GM20431 (cell line): ENCODE results near the gene CLSTN2.

Source experiments
- in situ Hi-C: fragments of 300-500 bp; cut with MseI, MboI; formaldehyde crosslinking; loops from one replicate; pipeline ENCODE4 v1.15.0; 2020; ENCODE audit warnings: low sequenced_read_pairs; ENCODE audit not compliant: unreplicated experiment

Gene CLSTN2

GRCh38 chr3:139994891-139995290 lies 59.9 kb downstream of the CLSTN2 start:
- in situ Hi-C loops, result no loop called here

GRCh38 chr3:140004271-140004670 lies 69.3 kb downstream of the CLSTN2 start:
- in situ Hi-C loops, result no loop called here

- in situ Hi-C loops, result no loop called here
Measured at GRCh38 chr3:140006331-140006730, 71.3 kb downstream of the CLSTN2 start.

- in situ Hi-C loops, result no loop called here
Measured at GRCh38 chr3:140007081-140007480, 72.1 kb downstream of the CLSTN2 start.

- in situ Hi-C loops, result no loop called here
Measured at GRCh38 chr3:140007911-140008869, 73.2 kb downstream of the CLSTN2 start.

- in situ Hi-C loops, result no loop called here
Measured at GRCh38 chr3:140010391-140010790, 75.4 kb downstream of the CLSTN2 start.

- in situ Hi-C loops, result no loop called here
Measured at GRCh38 chr3:140011086-140011485, 76.1 kb downstream of the CLSTN2 start.

GRCh38 chr3:140011611-140012277 lies 76.8 kb downstream of the CLSTN2 start:
- in situ Hi-C loops, result no loop called here

GRCh38 chr3:140013220-140013619 lies 78.2 kb downstream of the CLSTN2 start:
- in situ Hi-C loops, result no loop called here

- in situ Hi-C loops, result no loop called here
Measured at GRCh38 chr3:140014831-140015495, 80.0 kb downstream of the CLSTN2 start.

GRCh38 chr3:140015741-140016140 lies 80.8 kb downstream of the CLSTN2 start:
- in situ Hi-C loops, result no loop called here

GRCh38 chr3:140018556-140018955 lies 83.6 kb downstream of the CLSTN2 start:
- in situ Hi-C loops, result no loop called here

GRCh38 chr3:140019946-140020345 lies 85.0 kb downstream of the CLSTN2 start:
- in situ Hi-C loops, result no loop called here

GRCh38 chr3:140020541-140020940 lies 85.6 kb downstream of the CLSTN2 start:
- in situ Hi-C loops, result no loop called here

GRCh38 chr3:140021269-140021668 lies 86.3 kb downstream of the CLSTN2 start:
- in situ Hi-C loops, result no loop called here

GRCh38 chr3:140022066-140022770 lies 87.2 kb downstream of the CLSTN2 start:
- in situ Hi-C loops, result no loop called here

GRCh38 chr3:140023616-140024530 lies 88.9 kb downstream of the CLSTN2 start:
- in situ Hi-C loops, result no loop called here

GRCh38 chr3:140031170-140031569 lies 96.2 kb downstream of the CLSTN2 start:
- in situ Hi-C loops, result no loop called here

- in situ Hi-C loops, result no loop called here
Measured at GRCh38 chr3:140034058-140034457, 99.1 kb downstream of the CLSTN2 start.
